ENCODE results near the gene AGO3.
"Not testable (repeated sequence)": the region's sequence is repeated elsewhere in the genome, so short reads cannot be mapped to it uniquely, and the experiment has no call there.

The AGO3 gene

GRCh38 chr1:35930593-35931445, at the start of gene AGO3:
Gene AGO3 (plus strand): TSS chr1:35931105. CDS start chr1:35931427, 322 bp downstream.
- DNase-seq (ENCODE audit: low read depth, low spot score) = peak; percentile 92

DNA sequence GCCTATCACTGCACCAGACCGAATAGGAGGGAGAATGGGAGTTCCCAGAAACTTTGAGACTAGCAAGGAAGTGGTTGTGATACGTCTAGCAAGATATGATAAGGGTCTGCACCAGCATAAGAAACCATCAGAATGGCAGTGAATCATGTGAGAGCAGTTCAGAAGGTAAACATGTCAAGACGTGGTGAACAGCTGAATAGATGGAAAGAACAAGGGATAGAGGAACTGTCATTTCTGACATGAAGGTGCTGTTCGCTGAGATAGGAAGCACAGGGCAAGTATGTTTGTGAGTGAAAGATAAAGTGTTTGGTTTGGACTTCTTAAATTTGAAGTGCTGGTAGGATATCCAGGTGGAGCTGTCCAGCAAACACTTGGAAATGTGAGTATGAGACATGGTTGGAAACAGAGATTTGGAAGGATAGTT, 49.0 kb upstream of the AGO3 start:
- DNase-seq (ENCODE audit: low read depth, low spot score) = no peak

GRCh38 chr1:35882586-35882944, 48.3 kb upstream of the AGO3 start:
- no peak for DNase-seq (ENCODE audit: low read depth, low spot score)

DNA sequence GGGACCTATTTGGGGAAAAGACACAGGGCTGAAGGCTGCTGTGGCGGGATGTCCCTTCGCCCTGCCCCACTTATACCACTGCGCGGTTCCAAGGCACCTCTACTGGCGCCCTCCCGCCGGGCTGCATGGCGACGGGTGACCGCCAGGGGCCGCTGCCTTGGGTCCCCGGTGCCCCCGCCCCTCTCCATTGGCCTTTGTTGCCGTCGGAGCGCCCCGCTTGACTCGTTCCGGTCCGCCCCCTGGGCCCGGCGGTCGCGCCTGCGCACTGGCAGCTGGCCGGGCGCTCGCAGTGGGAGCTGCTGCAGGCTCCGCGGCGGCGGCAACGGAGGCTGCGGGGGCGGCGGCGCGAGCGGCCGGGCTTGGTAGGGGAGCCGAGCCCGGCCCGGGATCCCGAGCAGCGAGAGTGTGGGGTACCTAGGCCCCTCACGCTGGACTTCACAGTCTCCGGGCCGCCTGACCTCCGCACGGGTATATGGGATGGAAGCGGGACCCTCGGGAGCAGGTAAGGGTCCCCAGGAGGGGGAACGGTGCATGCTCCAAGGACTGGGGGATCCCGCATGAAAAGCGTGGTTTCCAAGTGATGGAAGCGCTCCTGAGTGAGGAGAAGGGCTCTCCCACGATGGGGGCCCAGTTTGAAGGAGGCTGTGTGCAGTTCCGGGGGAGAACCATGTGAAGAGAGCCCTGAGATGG, 47.8 kb upstream of the AGO3 start, which contains the start of gene AGO1:
Gene AGO1 (plus strand): TSS at position 265 of the 690 bp plus-strand sequence. CDS start 213 bp downstream, at position 478.
- DNase-seq (ENCODE audit: low read depth, low spot score) = peak; percentile 95

DNA sequence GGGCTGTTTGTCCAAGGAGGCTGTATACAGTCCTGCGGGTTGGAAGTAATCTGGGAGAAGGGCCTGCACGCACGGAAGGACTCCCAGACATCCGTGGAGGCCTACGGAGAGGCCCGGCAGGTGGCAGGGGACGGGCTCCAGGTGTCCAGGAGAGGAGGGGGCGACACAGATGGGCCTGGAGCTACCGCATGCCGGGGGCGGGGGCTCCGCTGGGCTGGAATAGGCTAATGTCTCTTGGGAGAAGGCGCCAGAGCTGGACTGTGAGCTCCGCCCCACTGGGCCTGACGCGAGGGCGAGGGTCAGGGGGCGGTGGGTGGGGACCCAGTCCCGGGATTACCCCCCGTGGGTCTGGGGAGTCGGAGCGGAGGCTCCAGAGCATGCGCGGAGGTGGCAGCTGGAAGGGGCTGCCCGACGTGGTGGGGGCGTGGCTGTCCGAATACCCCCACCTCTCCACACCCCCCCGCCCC, 47.2 kb upstream of the AGO3 start:
- DNase-seq (ENCODE audit: low read depth, low spot score) = peak; percentile 71

DNA sequence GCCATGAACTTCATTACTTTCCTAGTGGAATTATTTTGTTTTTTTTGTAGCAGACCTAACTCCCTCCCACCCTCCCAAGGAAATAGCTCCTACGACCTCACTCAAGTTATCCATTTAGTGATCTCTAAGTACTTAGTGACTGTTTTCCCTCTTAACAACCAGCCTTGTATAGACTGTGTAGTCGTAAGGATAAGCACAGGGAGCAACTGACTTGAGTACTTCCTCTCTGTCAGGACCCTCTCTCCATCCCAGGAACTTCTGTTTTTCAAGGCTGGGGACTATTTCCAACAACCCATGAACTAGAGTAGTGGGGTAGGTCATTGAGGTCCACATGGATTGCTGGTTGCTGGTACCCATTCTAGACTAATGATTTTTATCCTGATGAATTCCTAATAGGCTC, 46.0 kb upstream of the AGO3 start:
- no peak for DNase-seq (ENCODE audit: low read depth, low spot score)

DNA sequence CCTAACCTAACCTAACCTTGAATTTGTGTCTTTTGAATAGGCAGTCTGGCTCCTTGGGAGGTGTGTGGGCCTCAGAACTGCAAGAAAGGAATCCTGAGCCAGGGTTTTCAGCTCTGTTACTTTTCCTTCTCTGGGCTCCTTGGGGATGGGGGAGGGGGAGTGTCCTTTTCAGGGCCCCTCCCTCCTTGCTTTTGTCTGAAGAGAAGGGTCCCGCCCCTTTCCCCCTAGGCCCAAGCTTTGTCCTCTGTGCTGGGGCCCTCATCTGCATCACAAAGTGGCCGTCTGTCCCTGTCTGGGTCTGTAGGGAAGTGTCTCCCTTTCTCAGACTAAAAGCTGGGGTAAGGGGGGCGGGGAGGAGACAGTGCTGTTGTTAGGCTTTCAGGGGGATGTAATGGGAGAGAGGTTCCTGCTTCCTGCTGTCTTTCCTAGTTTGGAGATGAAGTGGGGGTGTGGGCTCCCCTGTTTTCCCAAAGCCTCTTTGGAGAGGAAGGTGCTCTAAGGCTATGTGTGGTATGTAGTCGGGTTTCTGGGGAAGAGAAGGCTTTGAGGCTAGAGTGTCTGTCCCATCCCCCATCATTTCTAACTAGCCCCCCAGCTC, 44.8 kb upstream of the AGO3 start:
- peak; percentile 98 for DNase-seq (ENCODE audit: low read depth, low spot score)

DNA sequence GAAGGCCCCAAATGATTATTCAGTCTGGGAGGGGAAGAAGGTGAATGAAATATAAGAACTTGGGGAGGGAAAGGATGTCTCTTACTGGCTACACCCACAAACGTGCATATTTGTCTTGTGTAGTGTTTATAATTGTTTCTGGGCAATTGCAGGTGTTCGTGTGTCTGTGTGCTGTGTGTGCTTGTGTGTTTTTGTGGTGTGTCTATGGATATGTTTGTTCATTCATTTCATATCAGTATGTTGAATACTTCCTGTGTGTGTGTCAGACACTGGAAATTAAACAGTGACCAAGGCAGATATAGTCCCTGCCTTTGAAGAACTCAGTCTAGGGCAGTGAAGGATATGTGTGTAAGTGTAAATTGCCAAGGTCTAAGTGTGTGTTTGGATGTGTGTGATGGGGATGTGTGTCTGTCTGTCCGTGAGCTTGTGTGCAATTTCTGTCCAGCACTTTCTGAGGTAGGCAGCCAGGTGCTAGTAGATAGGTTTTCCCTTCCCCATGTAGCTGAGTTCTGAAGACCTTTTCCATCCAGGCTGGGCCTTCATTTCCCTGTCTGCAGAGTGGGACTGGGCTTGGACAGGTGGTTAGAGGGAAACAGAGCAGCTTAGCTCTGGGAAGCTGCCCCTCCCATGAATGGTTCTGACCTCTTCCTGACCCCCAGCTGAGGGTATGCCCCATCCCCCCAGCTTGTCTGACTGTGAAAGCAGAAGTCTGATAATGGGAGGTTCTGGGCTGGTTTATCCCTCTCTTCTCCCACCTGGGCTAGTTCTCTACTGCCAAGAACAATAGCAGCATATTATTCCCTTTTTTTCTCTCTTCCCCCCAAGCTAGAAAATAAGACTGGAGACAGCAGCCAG, 44.1 kb upstream of the AGO3 start:
- peak; percentile 77 for DNase-seq (ENCODE audit: low read depth, low spot score)

GRCh38 chr1:35887508-35887907, 43.4 kb upstream of the AGO3 start:
- no peak for DNase-seq (ENCODE audit: low read depth, low spot score)

DNA sequence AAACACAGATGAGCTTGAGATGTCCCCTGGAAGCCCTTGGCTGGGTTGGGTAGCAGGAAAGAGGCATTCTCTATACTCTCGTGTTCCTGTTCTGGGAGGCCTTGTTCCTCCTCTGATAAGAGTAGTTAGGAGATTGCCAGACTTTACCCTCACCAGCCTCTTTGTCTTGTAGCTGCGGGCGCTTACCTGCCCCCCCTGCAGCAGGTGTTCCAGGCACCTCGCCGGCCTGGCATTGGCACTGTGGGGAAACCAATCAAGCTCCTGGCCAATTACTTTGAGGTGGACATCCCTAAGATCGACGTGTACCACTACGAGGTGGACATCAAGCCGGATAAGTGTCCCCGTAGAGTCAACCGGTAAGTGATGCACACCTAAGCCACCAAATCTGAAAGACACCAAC, 42.6 kb upstream of the AGO3 start:
- DNase-seq (ENCODE audit: low read depth, low spot score) = no peak

DNA sequence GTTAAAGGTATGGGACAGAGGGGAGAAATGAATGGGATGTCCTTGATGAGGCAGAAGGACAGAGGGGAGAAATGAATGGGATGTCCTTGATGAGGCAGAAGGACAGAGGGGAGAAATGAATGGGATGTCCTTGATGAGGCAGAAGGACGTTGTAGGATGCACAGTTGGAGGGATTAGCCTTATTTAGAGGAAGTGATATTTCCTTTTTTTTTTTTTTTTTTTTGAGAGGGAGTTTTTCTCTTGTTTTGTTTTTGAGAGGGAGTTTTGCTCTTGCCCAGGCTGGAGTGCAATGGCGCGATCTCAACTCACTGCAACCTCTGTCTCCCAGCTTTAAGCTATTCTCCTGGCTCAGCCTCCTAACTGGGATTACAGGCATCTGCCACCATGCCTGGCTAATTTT, 41.9 kb upstream of the AGO3 start:
- DNase-seq (ENCODE audit: low read depth, low spot score) = not testable (repeated sequence)

DNA sequence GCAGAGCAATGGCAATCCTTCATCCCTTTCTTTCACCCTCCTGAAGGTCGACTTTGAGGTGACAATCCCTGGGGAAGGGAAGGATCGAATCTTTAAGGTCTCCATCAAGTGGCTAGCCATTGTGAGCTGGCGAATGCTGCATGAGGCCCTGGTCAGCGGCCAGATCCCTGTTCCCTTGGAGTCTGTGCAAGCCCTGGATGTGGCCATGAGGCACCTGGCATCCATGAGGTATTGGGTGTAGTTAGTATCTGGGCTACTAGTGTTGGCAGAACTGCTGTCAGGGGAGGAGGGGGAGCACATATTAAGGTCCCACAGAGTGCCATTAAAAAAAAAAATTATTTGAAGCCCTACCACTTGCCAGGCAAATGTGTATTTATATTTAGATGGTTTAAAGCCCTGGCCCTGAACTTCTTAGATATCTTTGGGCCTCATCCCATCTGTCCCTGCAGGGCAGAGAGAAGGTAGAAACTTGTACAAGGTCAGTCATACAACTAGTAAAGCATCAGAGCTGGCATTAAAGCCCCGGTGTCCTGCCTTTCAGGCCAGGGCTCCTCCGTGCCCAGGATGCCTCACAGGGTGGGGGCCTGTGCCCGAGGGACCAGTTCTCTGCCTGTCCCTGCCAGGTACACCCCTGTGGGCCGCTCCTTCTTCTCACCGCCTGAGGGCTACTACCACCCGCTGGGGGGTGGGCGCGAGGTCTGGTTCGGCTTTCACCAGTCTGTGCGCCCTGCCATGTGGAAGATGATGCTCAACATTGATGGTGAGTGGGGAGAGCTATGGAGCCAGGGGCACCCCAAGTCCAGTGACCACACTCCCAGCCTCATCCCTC, 37.6 kb upstream of the AGO3 start:
- DNase-seq (ENCODE audit: low read depth, low spot score) = no peak

- DNase-seq (ENCODE audit: low read depth, low spot score) = no peak
Observed at GRCh38 chr1:35894183-35894582, 36.7 kb upstream of the AGO3 start.

DNA sequence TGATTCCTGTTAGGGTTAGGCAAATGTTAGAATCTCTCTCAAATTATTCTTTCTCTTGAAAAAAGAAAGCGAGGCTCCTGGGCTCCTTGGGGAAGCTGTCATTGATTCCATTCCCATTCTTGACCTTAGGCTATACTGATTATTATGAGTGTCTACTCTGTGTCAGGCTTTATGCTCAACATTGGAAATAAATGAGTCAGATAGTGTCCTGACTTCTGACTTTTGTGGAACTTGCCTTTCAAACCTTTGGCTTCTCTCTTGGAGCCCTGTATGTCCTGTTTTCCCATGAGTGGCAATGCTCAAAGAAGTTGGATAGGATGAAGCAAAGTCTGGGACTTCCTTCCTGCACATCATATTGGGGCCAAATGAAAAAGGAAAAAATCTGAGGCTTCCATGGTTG, 36.2 kb upstream of the AGO3 start:
- no peak for DNase-seq (ENCODE audit: low read depth, low spot score)

GRCh38 chr1:35899941-35900340, 31.0 kb upstream of the AGO3 start:
- DNase-seq (ENCODE audit: low read depth, low spot score) = no peak

DNA sequence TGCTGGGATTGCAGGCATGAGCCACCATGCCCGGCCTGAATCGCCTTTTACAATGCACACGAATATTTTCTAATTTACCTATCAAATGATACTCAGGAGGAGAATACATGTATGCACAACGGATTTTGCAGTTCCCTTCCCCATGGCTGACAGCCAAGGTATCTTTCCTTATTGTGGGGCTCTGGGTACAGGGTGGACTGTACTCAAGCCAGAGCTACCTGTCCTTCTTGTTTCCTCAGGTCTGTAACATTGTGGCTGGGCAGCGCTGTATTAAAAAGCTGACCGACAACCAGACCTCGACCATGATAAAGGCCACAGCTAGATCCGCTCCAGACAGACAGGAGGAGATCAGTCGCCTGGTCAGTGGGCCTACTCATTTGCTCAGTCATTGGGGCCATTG, 29.7 kb upstream of the AGO3 start:
- no peak for DNase-seq (ENCODE audit: low read depth, low spot score)

- DNase-seq (ENCODE audit: low read depth, low spot score) = no peak
Observed at GRCh38 chr1:35902671-35903070, 28.2 kb upstream of the AGO3 start.

DNA sequence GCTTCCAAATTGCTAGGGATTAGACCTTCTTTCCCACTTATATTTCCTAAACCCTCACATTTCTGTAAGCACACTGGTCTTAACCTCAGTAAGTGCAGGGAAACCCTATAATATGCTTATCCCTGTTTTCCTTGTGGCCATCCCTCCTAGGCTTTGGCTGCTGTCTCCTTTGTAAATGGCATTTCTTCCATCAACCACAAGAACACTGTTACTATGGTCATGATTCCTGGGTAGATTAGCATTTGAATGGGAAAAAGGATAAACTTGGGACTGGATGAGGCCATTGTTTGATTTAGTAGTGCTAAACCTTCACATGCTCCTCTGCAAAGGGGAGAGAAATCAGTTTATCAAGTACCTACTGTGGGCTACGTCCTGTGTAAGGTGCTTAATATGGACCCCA, 16.2 kb upstream of the AGO3 start:
- no peak for DNase-seq (ENCODE audit: low read depth, low spot score)

GRCh38 chr1:35915693-35916092, 15.2 kb upstream of the AGO3 start:
- no peak for DNase-seq (ENCODE audit: low read depth, low spot score)

DNA sequence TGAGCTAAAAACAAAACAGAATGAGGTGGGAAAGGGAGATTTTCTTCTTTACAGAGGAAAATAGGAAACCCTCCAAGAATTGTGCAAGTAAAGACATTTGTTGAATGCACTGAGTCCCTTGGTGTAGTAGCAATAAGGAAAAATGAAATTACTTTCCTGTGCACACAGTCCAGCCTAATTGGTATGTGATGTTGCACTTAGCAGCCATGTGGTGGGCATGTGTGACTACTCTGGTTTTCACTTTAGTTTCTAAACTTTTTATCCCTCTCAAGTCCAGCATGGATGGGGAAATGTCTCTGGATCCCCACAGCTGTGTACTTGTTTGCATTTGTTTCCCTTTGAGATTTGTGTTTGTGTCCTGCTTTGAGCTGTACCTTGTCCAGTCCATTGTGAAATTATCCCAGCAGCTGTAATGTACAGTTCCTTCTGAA, 7.1 kb upstream of the AGO3 start:
- DNase-seq (ENCODE audit: low read depth, low spot score) = no peak

- no peak for DNase-seq (ENCODE audit: low read depth, low spot score)
Observed at GRCh38 chr1:35924838-35925237, 6.1 kb upstream of the AGO3 start.
